NCI-H526 treated with DMSO at 0.1 percent for 48 hours (cell line): ENCODE measurements around the gene STRIP2.
"Not testable (repeated sequence)": the region's sequence is repeated elsewhere in the genome, so short reads cannot be mapped to it uniquely, and the experiment has no call there.

ENCODE experiments used
- DNase-seq: peaks from one replicate; lab custom pipeline; 2025; lab: John Stamatoyannopoulos, UW

STRIP2 gene

DNA sequence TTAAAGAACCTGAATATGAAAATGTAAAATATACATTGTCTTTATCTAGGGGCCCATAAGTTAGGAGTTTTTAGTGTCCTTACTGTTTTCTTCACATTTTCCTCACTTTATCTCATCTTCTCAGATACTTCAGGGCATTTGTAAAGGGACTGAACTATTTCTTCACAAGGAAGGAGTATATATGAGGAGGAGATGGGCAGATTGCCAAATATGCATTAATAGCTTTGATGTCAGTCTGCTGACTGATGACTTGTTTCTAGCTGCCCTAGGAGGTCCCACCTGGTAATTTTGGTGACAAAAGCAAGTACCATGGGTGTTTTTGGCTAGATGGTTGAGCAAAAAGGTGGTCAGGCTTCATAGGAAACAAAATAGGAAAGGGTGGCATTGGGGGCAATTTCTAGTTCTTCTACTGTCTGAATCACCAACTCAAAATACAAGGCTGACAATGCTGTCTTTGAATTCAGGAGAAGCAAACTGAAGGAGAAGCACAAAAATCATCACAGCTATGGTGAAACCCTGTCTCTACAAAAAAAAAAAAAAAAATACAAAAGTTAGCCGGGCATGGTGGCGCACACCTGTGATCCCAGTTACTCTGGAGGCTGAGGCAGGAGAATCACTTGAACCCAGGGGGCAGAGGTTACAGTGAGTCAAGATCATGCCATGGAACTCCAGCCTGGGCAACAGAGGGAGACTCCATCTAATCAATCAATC, 10.4 kb upstream of the STRIP2 start:
- DNase-seq, result no peak

DNA sequence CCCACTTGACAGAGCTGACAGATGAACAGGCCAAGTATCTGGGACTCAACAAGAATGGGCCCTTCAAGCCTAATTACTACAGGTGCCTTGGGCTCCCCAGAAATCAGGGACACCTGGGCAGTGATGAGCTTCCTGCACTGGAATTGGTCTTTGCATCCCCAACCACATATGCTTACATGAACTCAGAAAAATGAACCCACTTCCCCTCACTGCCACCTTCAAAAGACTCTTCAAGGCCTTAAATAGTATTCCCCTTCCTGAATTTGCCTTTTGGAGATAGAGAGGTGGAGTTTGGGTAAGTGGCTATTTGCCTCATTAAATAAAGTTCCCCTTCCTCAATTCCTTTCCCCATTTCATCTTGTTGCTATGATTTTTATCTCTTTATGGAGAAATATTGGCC, 7.8 kb upstream of the STRIP2 start:
- no peak for DNase-seq

DNA sequence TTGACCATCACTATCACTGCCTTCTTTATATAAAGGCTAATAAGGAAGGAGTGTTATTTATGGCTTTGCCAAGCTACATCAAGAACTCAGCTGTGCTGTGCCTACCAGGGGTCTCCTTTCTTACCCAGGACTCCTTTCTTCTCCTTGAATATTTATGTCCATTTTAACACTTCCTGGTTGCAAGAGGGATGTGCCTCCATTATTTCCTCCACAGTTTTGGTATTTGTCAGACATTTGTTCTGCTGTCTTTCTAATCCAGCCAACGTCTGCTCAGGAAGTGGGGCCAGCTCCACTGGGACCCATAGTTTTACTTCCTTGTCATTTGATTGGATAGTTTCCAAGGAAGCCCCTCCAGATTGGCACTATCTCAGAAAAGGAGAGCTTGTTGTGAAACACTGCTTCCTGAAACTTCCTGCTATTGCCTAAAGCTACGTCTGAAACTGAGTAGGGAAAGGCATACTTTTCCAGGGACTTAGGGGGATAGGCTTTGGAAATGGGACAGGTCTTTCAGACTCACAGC, 6.6 kb upstream of the STRIP2 start:
- no peak for DNase-seq

DNA sequence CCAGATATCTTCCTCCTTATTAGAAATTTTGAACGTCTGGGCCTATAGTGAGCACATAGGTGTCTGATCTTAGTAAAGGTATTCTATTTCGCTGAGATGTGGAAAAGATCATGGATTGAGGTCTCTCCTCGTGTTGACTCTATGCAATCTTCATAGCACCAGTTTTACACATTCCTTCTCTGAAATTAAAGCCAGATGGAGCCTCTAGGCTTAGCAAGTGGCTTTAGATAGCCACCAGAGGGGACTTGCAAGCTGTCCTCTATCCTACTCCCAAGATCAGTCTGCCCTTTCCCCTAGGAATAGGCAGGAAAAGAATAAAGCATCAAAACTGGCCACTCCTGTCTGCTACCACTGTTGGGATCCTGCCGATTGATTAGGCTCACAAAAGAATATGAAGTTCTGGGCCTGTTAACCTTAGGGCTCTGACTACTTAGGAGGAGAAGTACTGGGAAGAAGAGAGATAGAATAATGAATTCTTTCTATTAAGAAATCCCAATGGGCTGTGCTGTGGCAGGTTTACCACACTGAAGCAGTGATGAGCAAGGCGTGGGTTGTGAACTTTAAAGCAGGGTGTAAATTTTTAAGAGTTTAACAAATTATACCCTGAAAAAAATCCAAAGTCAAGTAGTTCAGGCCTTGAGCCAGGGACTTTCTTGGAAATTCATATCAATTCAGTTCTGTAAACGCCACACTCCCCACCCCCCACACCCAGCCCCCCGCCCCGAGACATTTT, 2.2 kb upstream of the STRIP2 start:
- no peak for DNase-seq

DNA sequence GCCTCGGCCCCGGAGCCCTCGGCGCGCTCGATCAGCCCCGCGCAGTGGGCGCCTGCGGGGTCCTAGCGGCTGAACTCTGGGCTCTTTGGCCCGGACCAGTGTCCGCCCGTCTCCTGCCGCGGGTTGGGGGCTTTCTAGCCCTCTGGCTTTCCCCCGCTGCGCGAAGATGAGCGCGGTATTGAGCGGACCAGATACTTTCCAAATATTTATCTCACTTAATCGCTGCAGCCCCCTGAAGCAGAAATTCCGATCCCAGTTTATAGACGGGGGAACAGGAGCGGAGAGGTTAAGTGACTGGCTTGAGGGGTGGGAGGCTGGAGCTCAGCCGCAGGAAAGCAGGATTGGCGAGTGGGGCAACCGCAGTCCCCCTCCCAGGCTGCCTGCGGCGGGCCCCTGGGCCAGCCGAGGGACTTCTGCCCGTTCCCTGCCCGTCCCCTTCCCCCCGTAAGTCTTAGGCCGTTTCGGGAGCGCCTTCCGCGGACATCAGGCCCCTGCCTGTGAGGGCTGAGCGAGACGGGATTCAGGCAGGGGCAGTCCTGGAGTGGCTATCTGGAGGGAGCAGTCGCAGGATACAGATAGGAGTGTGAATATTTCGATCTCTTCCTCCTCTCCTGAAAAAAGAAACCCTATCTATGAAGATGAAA, 565 bp downstream of the STRIP2 start:
- peak; percentile 41 for DNase-seq

DNA sequence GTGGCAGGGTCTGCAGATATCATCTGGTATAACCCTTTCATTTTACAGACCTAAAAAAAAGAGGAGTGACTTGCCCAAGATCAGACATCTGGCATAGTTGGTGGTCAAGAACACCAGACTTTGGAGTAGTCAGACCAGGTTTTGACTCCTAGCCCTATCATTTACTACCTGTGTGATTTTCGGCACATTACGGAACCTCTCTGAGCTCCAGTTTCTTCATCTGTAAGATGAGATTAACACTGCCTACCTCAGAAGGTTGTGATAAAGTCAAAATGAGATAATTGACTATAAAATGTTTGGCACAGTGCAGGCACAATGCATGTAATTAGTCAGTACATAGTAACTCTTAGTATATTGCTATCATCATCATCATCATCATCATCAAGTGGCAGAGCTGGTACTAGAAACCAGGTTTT, 1.2 kb downstream of the STRIP2 start:
- DNase-seq, result no peak

DNA sequence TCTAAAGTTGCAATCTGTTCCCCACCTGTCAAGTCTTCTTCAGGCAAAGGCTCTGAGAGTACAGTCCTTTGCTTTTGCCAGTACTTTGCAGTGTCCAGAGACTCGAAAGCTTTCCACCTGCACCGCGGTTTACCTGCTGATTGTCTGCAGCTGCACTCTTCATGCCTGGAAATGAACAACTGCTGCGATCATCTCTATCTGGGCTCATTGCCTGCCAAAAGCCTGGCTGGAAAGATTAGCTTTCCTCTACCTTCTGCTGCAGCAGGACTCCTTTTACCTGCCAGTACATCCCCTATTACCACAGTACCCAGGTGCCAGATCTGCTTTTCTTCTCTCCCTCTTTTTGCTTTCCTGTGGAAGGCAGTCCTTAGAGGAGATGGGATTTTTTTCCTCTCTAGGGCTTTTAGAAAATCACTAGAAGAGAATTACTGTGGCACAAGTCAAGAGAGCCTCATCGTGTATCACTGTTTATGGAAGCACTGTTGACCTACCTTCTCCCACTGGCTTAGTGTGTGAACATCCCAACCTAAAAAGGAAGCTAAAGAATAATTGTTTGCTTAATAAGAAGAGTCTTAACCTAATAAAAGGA, 2.2 kb downstream of the STRIP2 start:
- peak; percentile 21 for DNase-seq

DNA sequence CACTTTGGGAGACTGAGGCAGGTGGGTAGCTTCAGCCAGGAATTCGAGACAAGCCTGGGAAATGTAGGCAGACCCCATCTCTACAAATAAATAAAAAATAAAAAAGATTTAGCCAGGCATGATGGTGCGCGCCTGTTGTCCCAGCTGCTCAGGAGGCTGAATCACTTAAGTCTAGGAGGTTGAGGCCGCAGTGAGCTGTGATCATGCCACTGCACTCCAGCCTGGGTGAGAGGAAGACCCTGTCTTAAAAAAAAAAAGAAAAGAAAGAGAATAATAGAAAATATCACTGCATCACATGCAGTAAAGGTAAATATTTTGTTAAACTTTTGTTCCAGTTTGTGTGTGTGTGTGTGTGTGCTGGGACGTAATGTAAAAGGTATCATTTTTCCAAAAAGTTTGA, 3.0 kb downstream of the STRIP2 start:
- no peak for DNase-seq

DNA sequence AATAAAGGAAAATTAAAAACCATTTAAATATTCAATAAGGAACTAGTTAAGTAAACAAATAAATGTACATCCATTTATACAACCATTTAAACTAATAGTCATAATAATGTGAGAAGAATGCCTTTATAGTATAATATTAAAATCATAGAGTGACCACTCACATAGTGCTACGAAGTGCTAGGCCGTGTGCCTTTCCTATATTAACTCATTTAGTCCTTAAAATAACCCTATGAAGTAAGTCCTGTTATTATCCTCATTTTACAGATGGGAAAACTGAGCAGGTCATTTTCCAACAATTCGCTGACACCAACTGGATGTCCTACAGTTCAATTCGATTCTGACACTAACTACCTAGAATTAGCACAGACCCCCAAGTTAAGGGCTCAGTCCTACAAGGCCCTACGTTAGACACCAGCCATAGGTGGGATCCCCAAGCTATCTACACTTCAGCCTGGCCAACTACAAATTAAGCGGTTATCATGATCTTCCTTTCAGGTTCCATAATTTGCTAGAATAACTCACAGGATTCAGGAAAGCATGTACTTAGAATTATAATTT, 4.1 kb downstream of the STRIP2 start:
- no peak for DNase-seq

DNA sequence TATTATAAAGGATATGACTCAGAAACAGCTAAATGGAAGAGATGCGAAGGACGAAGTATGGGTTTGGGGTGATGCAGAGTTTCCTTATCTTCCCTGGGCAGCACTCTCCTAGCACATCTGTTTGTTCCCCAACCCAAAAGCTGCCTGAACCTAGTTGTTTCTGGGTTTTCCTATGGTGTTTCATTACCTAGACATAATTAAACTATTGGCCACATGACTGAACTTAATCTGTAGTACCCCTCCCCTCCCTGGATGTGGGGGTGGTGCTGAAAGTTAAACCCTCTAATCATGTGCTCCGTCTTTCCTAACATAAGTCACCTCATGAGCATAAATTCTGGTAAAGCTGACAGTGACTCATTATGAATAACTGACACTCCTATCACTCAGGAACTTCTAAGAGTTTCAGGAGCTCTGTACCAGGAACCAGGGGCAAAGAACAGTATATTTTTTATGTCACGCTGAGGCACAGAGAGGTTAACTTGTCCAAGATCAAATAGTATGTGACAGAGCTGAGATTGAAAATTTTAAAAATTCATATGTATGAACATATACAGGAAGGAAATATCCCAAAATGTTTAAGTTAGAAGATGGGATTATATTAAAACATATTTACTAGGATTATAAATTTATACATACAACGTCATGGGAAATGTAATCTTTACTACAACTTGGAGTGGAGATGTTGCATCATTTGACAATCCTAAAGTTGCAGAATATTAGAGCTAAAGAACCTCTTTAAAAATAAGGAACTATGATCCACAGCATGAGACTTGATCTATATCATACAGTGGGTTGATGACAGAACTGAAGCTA, 4.8 kb downstream of the STRIP2 start:
- DNase-seq, result no peak

DNA sequence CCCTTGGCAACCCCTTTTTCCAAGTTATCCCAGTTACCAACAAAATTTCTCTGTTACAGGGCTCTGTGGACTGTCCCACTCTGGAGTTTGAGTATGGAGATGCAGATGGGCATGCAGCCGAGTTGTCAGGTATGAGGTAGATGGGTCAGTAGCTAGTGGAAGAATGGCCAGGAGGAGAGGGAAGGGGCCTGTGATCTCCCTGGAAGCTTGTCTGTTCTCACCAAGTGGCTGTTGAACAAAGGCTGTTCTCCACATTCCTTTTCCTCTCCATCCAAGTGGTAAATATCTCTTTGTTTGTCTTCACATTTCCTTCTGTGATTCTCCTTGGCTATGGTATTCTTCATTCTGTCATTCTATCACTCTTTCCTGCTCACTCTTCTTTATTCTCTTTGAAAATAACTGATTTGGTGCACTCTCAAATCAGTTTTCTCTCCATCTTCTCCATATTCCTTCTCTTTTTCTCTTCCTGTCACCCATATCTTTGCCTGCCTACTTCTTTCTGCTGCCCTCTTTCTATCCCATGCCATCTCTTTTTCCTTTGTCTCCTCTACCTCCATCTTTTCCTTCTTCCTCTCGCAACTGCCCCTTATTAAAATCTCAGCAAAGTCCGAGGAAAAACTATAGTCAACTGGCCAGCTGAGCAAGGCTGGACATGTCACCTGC, 5.9 kb downstream of the STRIP2 start:
- no peak for DNase-seq

DNA sequence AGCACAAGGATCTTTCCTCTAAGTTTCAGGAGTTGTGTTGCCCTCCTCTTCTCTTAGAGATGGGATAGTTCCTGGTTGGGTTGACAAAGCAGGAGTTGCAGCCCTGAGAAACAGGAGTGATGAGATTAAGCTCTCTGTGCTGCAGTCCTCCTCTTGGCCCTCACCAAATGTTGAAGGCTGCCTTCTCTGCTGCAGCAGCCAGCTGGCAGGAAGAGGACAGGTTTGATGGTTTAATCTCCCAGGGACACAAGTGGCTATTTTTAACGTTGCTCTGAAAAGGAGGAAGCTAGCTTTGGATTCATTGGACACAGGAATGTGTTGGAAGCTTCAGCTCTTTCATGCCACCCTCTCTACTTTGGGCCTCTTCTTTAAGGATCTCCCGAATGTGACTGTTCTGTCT, 9.4 kb downstream of the STRIP2 start:
- DNase-seq, result no peak

DNA sequence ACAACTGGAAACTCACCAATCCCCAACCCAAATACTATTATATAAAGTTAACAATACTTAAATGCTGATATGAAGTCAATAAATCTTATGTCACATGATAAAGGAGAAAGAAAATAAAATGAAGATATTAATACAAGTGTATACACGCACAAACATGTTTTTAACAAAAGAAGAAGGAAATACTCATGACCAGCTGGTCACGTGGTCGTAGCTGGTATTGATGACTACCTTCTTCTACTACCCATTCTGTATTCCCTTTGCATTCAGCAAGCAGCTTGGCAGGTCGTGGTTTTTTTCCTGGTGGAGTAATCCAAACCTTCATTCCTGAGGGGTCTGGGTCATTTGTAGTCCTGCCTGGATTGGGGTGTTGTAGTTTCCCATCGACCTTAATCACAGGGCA, 10.5 kb downstream of the STRIP2 start:
- DNase-seq, result not testable (repeated sequence)

DNA sequence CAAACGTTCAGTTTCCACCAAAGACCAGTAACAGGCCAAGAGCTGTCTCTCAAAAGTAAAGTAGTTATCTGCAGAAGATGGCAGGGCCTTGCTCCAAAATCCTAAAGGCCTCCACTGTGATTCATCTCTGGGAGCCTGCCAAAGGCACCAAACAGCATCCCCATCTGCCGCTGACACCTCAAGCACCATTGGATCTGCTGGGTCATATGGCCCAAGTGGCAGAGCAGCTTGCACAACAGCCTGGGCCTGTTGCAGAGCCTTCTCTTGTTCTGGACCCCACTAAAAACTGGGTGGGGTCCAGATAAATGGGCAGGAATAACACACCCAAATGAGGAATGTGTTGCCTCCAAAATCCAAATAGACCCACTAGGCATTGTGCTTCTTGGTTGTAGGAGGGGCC, 12.7 kb downstream of the STRIP2 start:
- DNase-seq, result not testable (repeated sequence)

DNA sequence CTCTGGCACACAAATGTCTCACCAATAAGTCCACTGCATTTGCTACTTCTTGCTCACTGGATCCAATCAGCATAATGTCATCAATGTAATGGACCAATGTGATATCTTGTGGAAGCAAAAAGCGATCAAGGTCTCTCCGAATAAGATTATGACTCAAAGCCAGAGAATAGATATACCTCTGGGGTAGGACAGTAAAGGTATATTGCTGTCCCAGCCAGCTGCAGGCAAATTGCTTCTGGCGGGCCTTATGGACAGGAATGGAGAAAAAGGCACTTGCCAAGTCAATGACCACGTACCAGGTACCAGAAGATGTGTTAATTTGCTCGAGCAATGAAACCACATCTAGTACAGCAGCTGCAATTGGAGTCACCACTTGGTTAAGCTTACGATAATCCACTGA, 13.2 kb downstream of the STRIP2 start:
- not testable (repeated sequence) for DNase-seq

DNA sequence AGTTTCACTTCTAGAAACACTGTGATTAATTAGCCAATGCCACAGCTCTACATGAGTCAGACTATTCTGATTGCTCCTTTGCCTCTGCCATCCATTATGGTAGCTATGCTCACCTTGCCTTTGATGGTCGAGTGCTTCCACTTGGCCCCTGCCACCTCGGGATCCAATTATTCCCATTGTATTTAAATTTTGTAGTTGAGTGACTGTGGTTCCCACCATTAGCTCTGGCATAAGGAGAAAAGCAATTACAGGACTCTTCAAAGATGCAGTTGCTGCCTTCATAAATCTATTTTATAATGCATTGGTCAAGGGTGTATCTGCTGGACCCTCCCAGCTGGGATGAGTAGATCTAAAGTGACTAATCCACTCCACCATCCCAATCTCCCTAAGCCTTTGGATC, 14.4 kb downstream of the STRIP2 start:
- DNase-seq, result not testable (repeated sequence)

DNA sequence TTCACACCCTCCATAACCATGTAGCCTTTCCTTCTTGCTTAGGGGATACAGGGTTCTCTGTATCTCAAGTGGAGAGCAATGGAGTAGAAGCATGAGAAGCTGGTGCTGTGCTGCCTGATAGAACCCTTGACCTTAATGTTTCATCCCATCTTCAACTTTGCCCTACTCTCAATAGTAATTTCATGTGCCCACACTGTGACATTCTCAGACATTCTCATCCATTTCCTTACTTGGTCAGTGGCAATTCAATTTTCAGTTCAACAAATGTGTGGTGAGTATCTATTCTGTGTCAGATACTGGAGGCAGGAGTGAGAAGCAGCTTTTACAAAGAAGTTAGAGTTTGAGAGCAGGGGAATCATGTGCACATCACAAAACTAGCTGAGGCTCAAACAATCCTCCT, 16.1 kb downstream of the STRIP2 start:
- no peak for DNase-seq

DNA sequence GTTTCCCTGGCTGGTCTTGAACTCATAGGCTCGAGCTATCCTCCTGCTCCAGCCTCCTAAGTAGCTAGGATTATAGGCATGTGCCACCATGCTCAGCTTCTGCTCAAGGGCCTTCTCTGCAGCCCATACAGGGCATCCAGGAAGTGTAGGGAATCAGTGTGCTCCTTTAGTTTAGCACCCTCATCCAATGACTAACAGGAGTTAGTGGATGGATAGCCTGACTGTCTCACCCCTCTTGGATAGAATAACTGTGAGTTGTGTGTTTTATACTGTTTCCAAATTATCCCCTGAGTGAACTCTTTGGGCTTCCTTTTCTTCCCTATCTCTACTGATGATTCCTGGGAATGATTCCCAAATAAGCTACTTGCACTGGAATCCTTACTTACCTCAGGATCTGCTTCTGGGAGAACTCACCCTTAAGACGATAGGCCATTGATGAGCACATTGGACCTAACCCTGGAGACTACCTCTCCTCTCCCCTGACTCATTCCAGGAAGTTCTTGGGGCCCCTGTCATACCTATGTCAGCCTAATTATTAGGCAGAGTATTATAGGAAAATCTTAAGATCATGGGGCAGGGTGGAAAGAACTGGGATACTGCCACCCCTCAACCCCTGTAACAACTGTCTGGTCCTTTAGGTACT, 18.5 kb downstream of the STRIP2 start:
- DNase-seq, result no peak

DNA sequence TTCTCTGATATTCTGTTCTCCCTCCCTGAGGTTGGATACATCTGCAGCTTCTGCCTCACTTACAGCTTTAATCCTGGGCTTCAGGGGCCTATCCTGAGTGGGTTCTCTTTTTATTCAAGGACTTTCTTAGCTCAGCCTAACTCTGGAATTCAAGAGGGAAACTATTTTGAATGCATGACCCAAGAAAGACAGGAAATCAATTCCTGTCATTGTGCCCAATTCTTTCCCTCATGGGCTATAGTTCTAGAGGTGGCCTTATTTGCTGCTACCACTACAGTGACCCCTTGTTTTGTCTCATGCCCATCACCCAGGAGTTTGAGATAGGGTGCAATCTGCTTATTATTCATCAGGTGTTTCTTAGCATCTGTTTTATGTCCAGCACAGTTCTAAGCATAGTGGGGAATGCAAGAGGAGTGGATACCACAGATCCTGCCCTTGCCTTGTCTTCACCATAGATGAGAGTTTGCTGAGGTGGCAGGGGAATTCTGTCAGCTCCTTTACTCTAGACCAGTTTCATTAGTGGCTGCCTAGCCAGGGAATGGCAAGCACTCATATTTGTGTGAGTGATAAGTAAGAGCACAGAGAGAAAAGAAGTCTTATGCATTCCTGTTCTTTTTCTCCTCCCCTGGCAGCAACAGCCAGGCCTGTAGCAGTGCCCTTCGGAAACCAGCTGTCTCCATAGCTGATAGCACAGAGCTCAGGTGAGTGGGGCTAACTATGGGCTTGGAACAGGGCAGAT, 19.4 kb downstream of the STRIP2 start:
- no peak for DNase-seq

DNA sequence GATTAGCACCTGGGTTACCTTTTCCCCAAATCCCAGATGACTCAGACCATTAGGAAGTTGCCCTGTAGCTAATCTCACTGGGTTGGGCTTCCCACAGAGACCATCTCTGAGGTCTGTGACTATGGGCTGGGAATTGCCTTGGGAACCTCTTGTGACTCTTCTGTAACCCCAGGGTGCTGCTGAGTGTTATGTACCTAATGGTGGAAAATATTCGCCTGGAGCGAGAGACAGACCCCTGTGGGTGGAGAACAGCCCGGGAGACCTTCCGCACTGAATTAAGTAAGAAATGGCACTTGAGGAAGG, 20.0 kb downstream of the STRIP2 start:
- no peak for DNase-seq
